Measurements from ENCODE around the gene HOMER2. TPM values are rescaled to one million over a fixed set of nuclear protein-coding genes. Genes with fewer than 3 reads are reported as not detected.
"Not testable (repeated sequence)": the region's sequence is repeated elsewhere in the genome, so short reads cannot be mapped to it uniquely, and the experiment has no call there.

The HOMER2 gene
- total RNA-seq, 1 donor from 2014 or later = 48.5 TPM

GRCh38 chr15:82945326-82945725 is 7.2 kb downstream of the HOMER2 start:
- H3K27me3 ChIP-seq (ENCODE audit: low read depth) = no peaks in the 10 kb centered on the region
- H3K9me3 ChIP-seq (replicated peaks) = no peaks in the 10 kb centered on the region
- H3K4me1 ChIP-seq = peaks cover 8% of the 10 kb centered on the region
- intact Hi-C loops (cut with micrococcal nuclease) = no loop called here
- H3K27ac ChIP-seq (replicated peaks) = no peak overlapping the region
- no peak for TF ChIP-seq CTCF (IDR thresholded peaks at IDR 0.05; ENCODE audit: borderline replicate concordance)
- no peaks in the 10 kb centered on the region for H3K36me3 ChIP-seq
- no peak overlapping the region for H3K4me3 ChIP-seq
- DNase-seq = no peak

- Histone ChIP-seq H3K27ac (replicated peaks) (no peak overlapping the region), H3K4me3 (no peak overlapping the region), H3K4me1 (peaks cover 8% of the 10 kb centered on the region), H3K27me3 (ENCODE audit: low read depth) (no peaks in the 10 kb centered on the region), H3K9me3 (replicated peaks) (no peaks in the 10 kb centered on the region), H3K36me3 (no peaks in the 10 kb centered on the region)
- intact Hi-C loops (cut with micrococcal nuclease) = no loop called here
- no peak for TF ChIP-seq CTCF (IDR thresholded peaks at IDR 0.05; ENCODE audit: borderline replicate concordance)
- no peak for DNase-seq
Measured at GRCh38 chr15:82944821-82945220, 7.7 kb downstream of the HOMER2 start.

- DNase-seq = no peak
- H3K27ac ChIP-seq (replicated peaks) = no peak overlapping the region
- intact Hi-C loops (cut with micrococcal nuclease) = no loop called here
Measured at GRCh38 chr15:82944056-82944455, 8.5 kb downstream of the HOMER2 start.

GRCh38 chr15:82943176-82943575 is 9.3 kb downstream of the HOMER2 start:
- Histone ChIP-seq H3K36me3 (no peaks in the 10 kb centered on the region), H3K27ac (replicated peaks) (no peak overlapping the region)

More at GRCh38 chr15:82944056-82944455, 8.5 kb downstream of the HOMER2 start:
- Histone ChIP-seq H3K4me3 (no peak overlapping the region), H3K27me3 (ENCODE audit: low read depth) (no peaks in the 10 kb centered on the region), H3K36me3 (no peaks in the 10 kb centered on the region), H3K4me1 (peaks cover 8% of the 10 kb centered on the region), H3K9me3 (replicated peaks) (no peaks in the 10 kb centered on the region)
- TF ChIP-seq CTCF (IDR thresholded peaks at IDR 0.05; ENCODE audit: borderline replicate concordance) = no peak

GRCh38 chr15:82942691-82943090 is 9.8 kb downstream of the HOMER2 start:
- no peak for TF ChIP-seq CTCF (IDR thresholded peaks at IDR 0.05; ENCODE audit: borderline replicate concordance)
- Histone ChIP-seq H3K27me3 (ENCODE audit: low read depth) (no peaks in the 10 kb centered on the region), H3K9me3 (replicated peaks) (no peaks in the 10 kb centered on the region), H3K27ac (replicated peaks) (no peak overlapping the region), H3K4me1 (peaks cover 8% of the 10 kb centered on the region), H3K36me3 (no peaks in the 10 kb centered on the region), H3K4me3 (no peak overlapping the region)
- intact Hi-C loops (cut with micrococcal nuclease) = no loop called here
- no peak for DNase-seq

More at GRCh38 chr15:82943176-82943575, 9.3 kb downstream of the HOMER2 start:
- intact Hi-C loops (cut with micrococcal nuclease) = no loop called here
- no peak for DNase-seq
- H3K4me1 ChIP-seq = peaks cover 8% of the 10 kb centered on the region
- TF ChIP-seq CTCF (IDR thresholded peaks at IDR 0.05; ENCODE audit: borderline replicate concordance) = no peak
- H3K9me3 ChIP-seq (replicated peaks) = no peaks in the 10 kb centered on the region
- no peaks in the 10 kb centered on the region for H3K27me3 ChIP-seq (ENCODE audit: low read depth)
- no peak overlapping the region for H3K4me3 ChIP-seq

- DNase-seq; H3K4me3 ChIP-seq; intact Hi-C loops (cut with micrococcal nuclease); H3K27ac ChIP-seq (replicated peaks); H3K36me3 ChIP-seq; H3K27me3 ChIP-seq (ENCODE audit: low read depth); H3K9me3 ChIP-seq (replicated peaks): not testable (repeated sequence)
- peaks cover 13% of the 10 kb centered on the region for H3K4me1 ChIP-seq
Measured at GRCh38 chr15:82939678-82940077, 12.8 kb downstream of the HOMER2 start.
